GM19239 (cell line): ENCODE measurements around the gene RABGAP1L.

Source experiments
- DNase-seq: peaks from one replicate; pipeline ENCODE4 v3.0.0; 2011; ENCODE audit warnings: low spot score; ENCODE audit not compliant: insufficient read length
- FAIRE-seq: peaks from 2 replicates; lab custom pipeline; 2011; peaks lifted over from hg19 to GRCh38; lab: Jason Lieb, UNC

RABGAP1L gene

GRCh38 chr1:174963529-174964125 lies 804.3 kb downstream of the RABGAP1L start:
- FAIRE-seq (no peak), DNase-seq (no peak)

DNA sequence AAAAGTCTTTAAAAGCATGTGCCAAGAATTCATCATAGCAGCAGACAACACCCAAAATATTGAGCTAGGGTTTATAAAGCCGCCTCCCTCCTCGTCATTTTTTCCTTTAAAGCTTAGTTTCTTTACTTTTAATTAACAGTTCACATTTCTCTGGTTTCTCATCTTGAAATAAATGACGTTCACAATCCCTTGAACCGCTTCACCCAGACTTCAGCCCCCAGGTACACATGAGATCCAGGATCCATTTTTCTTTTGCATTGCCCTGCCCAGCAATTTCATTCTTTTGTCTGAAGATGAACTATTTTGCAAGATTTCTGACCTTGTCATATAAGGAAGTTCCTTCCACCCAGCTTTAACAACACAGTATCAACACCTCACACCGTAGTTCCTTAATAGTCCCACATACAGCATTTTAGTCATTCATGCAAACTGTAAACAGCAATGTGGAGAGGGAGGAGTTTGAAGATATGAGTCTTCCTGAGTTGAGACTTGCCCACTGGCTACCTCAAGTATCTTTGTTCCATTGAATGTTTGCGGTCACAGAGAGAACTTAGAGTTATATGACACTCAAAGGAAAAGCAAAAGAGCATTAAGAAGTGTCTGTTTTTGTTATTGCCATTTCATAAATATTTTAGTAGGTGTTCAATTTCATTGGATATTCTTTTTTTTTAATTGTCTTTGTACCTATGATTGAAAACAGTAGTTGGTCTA lies 805.1 kb downstream of the RABGAP1L start:
- FAIRE-seq (peak; percentile 54), DNase-seq (no peak)

- no peak for DNase-seq
- FAIRE-seq, result no peak
These were observed 805.6 kb downstream of the RABGAP1L start for GRCh38 chr1:174964972-174965361.

GRCh38 chr1:174965362-174966007 lies 806.2 kb downstream of the RABGAP1L start:
- no peak for FAIRE-seq
- DNase-seq, result no peak

GRCh38 chr1:174966008-174966572 lies 806.8 kb downstream of the RABGAP1L start:
- no peak for DNase-seq
- FAIRE-seq, result no peak

DNA sequence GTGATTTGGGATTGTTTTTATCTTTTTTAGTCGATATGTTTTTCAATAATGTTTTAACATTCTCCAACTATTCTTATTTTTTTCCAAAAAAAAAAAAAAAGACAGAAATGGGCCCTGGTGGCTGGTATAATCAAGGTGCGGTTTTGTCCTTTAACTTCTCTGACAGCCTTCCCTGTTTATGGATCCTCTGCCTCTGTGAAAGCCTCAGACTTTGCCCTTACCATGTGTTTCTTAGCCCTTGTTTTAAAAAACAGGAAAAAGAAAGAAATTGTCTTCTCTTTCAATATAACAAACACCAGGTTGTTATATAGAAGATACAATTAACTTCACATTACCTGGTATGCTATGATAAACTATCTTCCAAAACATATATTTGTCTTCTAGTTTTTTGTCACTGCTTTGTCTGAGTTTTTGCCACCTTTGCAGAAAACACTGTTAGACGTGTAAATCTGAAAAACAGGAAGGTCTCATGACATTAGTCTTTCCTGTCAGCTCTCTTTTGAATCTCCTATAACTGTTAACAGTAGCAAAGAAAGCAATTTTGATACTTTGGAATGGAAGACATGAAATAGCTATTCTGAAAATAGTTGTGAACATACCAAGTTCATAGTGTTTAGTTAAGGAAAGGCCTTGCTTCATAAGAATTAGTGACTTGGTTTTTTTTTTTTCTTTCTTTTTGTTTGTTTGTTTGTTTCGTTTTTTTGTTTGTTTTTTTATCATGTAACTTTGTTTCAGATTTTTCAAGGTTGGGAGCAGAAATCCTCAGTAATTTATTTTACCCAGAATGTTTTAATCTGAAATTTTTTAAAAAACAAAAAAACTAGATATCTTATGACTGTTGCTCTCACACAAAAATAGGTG lies 808.8 kb downstream of the RABGAP1L start:
- FAIRE-seq, result peak; percentile 65
- DNase-seq, result no peak

GRCh38 chr1:174968750-174969244 lies 809.5 kb downstream of the RABGAP1L start:
- DNase-seq, result no peak
- FAIRE-seq, result peak; percentile 85

DNA sequence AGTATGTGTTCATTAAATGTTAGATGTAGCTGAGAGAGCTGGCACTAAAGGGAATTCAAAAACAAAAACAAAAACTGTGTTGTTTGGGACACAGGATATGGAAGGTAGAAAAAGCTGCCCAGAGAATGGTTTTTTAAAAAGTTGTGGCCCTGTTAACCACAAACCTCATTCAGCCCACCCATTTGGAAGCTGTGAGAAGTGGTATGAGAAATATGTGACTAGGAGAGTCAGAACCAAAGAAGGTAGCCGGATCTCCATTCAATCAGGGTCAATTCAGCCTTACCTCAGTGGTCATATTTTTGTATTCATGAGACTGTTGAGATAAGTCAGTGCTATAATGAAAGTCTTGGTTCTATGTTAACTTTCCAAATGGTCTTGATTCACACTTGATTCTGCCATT lies 810.7 kb downstream of the RABGAP1L start:
- FAIRE-seq (peak; percentile 66), DNase-seq (no peak)

DNA sequence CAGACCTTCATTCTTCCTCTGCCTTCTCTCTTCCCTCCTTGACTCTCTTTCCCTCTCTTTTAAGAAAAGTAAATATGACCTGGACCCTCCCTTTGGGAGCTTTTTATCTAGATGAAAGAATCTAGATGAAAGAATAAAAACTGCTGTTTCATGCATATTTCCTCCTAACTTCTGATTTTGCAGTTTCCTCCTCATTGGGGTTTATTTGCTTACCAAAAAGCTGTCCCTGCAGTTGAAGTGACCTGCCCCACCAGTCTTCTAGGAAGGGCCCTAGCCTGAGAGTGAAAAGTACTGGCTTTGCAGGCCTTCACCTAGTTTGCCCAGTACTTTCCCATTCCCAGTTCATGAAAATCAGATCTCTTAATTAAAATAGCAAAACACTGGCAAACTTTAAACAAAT lies 812.1 kb downstream of the RABGAP1L start:
- DNase-seq (no peak), FAIRE-seq (peak; percentile 35)

GRCh38 chr1:174971902-174972301 lies 812.6 kb downstream of the RABGAP1L start:
- FAIRE-seq (peak; percentile 69), DNase-seq (no peak)

DNA sequence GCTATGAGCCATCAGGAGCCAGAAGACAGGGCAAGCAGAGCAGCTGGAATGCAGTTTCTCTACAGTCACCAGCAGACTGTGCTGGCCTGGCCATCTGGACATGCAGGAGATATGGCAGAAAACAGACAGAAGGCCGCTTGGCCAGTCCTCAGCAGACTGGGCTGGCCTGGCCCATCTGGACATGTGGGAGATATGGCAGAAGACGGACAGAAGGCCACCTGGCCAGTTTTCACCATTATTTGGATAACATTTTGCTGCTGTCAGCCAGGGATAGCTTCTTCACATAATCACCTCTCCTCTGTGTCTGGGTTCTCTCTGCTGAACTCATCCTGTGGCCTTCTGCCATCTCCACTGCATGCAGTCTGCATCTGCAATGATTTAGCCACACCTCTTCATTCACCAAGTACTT lies 815.4 kb downstream of the RABGAP1L start:
- DNase-seq (no peak), FAIRE-seq (no peak)

DNA sequence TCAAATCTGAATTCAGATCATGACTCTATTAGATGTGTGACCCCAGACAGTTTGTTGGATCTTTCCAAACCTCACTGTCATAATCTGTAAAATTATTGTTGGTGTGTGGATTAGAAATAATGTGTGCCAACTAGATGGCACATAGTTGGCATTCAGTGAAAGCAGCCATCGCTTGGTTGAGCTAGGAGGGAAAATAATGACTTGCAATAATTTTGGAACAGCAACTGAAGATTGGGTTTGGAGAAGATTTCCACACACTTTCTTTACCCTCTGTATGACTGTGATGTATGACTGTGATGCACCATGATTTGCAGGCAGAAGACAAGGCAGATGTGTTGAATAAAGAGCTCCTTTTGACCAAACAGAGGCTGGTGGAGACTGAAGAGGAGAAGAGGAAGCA lies 816.4 kb downstream of the RABGAP1L start:
- FAIRE-seq (no peak), DNase-seq (no peak)

DNA sequence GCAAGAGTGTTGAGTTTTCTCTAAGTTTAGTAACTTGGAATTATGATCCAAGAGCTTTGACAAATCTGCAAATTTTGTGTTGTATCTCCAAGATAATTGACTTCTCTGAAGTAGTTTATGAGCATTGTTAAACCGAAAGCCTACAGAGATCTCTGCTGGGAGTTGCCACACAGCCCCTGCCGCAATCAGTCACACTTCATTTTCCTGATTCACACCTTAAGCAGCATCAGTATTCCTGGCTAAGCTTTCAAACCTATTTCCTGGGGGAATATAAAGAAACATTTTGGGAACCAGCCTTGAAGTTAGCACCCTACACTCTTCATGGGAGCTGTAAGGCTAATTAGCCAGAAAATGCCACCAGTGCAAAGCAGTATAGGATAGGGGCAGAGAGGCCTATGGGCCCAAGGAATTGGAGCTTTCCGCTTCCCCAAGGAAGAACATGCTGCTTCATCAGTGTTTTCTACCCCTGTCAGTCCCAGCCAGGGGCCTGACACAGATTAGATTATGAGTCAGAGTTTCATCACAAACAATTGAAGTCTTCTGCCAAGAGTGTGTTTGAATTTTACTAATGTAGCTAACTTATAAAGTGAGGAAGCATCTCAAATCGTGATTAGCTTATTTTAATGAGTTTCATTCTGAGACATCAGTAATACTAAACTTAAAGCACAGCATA lies 817.3 kb downstream of the RABGAP1L start:
- DNase-seq (no peak), FAIRE-seq (no peak)

DNA sequence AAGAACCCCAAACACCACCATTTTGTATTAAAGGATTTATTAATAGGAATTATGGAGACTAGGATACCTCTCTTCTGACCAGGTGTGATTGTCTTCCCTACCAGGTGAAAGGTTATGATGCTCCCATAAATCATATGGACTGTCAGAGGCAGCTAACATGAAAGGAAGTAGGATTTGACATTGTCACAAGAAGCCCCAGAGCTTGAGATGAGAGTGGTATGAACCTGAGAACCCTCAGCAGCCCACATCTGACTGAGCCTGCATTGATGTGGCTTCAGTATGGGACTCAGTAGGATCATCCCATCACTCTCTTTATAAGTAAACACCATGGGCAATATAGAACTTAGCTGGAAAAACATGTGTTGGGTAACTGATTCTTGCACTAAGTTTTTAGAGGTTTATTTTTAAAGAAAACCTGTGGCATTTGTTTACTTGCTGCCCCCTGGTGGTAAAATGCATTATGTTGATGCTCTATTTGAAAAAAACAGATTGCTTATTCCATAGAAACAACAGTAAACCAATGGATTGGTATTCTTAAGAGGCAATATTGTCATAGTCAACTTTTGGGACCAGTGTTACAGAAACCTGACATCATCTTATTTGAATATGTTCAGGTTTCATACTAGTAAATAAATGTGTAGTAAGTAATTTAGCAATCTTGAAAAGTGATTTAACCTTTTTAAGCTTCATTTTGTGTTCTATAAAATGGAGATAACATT lies 823.8 kb downstream of the RABGAP1L start:
- peak; percentile 42 for FAIRE-seq
- no peak for DNase-seq

DNA sequence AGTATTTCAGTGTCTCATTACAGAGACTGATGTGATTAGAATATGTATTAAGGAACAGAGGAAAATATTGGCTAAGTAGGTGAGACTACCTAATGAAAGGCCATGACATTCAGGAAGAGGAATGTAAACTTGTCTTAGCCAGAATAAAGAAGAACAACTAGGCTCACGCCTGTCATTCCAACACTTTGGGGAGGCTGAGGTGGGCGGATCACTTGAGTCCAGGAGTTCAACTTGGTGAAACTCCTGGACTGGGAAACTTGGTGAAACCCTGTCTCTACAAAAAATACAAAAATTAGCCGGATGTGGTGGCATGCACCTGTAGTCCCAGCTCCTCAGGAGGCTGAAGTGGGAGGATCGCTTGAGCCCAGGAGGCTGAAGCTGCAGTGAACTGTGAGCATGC lies 825.6 kb downstream of the RABGAP1L start:
- FAIRE-seq (no peak), DNase-seq (no peak)

GRCh38 chr1:174988539-174988938 lies 829.2 kb downstream of the RABGAP1L start:
- peak; percentile 58 for FAIRE-seq

GRCh38 chr1:174988986-174989385 lies 829.7 kb downstream of the RABGAP1L start:
- DNase-seq (no peak), FAIRE-seq (peak; percentile 81)

More at GRCh38 chr1:174988539-174988938, 829.2 kb downstream of the RABGAP1L start:
- DNase-seq, result no peak

DNA sequence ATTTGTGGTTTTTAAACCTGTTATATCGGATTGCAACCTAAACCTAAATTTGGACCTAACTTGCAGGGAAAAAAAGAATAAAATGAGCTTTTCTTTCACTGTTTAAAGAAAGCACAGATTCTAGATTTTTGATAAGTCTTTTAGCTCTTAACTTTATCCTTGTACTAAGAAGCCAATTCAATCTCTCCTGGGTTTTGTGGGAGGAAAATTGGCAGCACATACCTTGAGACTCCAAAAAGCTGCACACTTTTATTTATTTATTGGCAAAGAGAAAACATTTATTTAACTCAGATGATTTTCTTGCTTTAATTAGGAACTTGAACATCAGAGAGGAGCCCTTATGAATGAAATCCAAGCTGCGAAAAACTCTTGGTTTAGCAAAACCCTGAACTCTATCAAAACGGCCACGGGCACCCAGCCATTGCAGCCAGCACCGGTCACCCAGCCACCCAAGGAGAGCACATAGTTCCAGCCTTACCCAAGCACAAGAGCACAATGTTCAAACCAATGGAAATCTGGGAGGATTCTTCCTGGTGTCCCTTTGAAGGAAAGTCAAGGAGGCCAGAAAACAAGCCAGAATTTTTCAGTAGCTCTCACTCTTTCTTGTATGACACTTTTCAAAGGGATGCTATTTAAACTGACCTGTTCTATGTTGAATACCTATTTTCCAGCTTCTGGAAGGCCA lies 830.4 kb downstream of the RABGAP1L start:
- DNase-seq (no peak), FAIRE-seq (no peak)
